DND-41 (cell line): Measurements from ENCODE around the gene NFASC.

ENCODE experiments used
- ATAC-seq: fragments of 200-7000 bp; cut with Tn5 transposase; 3 replicates; pipeline ENCODE4 v1.9.1; 2021; ENCODE audit warnings: low read depth; ENCODE audit not compliant: insufficient read depth
- DNase-seq: peaks from one replicate; pipeline ENCODE4 v3.0.0-alpha.2; 2020
- H2AFZ ChIP-seq: 2 replicates; pipeline ENCODE4 v1.6.0; 2012; ENCODE audit warnings: low read depth, low read length
- H3K27ac ChIP-seq: 2 replicates; pipeline ENCODE4 v1.5.1; 2012; ENCODE audit warnings: low read length, inconsistent platforms
- H3K27me3 ChIP-seq: fragments of 200-600 bp; sonication (generic); 2 replicates; pipeline ENCODE4 v1.6.0; 2012; ENCODE audit warnings: low read length, mild to moderate bottlenecking, inconsistent platforms; ENCODE audit not compliant: insufficient read depth, poor library complexity
- H3K36me3 ChIP-seq: 2 replicates; pipeline ENCODE4 v1.5.1; 2012; ENCODE audit warnings: low read length, inconsistent platforms; ENCODE audit not compliant: insufficient read depth
- H3K4me1 ChIP-seq: 2 replicates; pipeline ENCODE4 v1.5.1; 2012; ENCODE audit warnings: mild to moderate bottlenecking, low read length; ENCODE audit not compliant: insufficient read depth
- H3K4me2 ChIP-seq: 2 replicates; pipeline ENCODE4 v1.6.0; 2012; ENCODE audit warnings: mild to moderate bottlenecking, moderate library complexity, low read length, inconsistent platforms; ENCODE audit not compliant: insufficient read depth
- H3K4me3 ChIP-seq, 2 experiments: fragments of 200-600 bp in 1 of 2; shearing (Covaris generic) in 1 of 2; 2 replicates each; pipeline ENCODE4 v1.5.1; 2012 to 2016; ENCODE audit warnings: inconsistent platforms in 2 of 2, low read length in 2 of 2, mild to moderate bottlenecking in 2 of 2, low read depth in 1 of 2, moderate library complexity in 1 of 2
- H3K79me2 ChIP-seq: 2 replicates; pipeline ENCODE4 v1.6.0; 2012; ENCODE audit warnings: low read length, inconsistent platforms; ENCODE audit not compliant: insufficient read depth
- H3K9ac ChIP-seq: 2 replicates; pipeline ENCODE4 v1.6.0; 2012; ENCODE audit warnings: low read depth, mild to moderate bottlenecking, inconsistent platforms, low read length, moderate library complexity
- H3K9me3 ChIP-seq: 2 replicates; pipeline ENCODE4 v1.5.1; 2012; ENCODE audit warnings: low read length, moderate library complexity, mild to moderate bottlenecking, inconsistent platforms; ENCODE audit not compliant: insufficient read depth, severe bottlenecking
- H4K20me1 ChIP-seq: 2 replicates; pipeline ENCODE4 v1.6.0; 2012; ENCODE audit warnings: low read length; ENCODE audit not compliant: insufficient read depth
- CTCF ChIP-seq: IDR thresholded peaks from 2 replicates; pipeline ENCODE4 v1.5.1; 2012; ENCODE audit warnings: borderline replicate concordance, low read length, moderate library complexity, mild to moderate bottlenecking; ENCODE audit not compliant: poor library complexity, severe bottlenecking; ENCODE audit errors: extremely low read depth
- EZH2 ChIP-seq: IDR thresholded peaks from 3 replicates; pipeline ENCODE4 v1.6.1; 2012; ENCODE audit warnings: borderline replicate concordance, low read depth, mild to moderate bottlenecking, moderate library complexity, low read length, inconsistent platforms; ENCODE audit not compliant: severe bottlenecking

Gene NFASC

GRCh38 chr1:205001162-205001561 is 130.5 kb downstream of the NFASC start:
- Histone ChIP-seq H2AFZ (no peak overlapping the region), H3K9me3 (no peaks in the 10 kb centered on the region), H3K4me3 (no peak overlapping the region), H3K27ac (no peak overlapping the region), H3K79me2 (no peaks in the 10 kb centered on the region), H3K4me2 (no peak overlapping the region), H4K20me1 (no peaks in the 10 kb centered on the region; the same call in 1 of the 2 replicates), H3K4me1 (no peaks in the 10 kb centered on the region), H3K9ac (no peak overlapping the region), H3K27me3 (peaks cover 49% of the 10 kb centered on the region), H3K36me3 (no peaks in the 10 kb centered on the region)
- TF ChIP-seq EZH2 (no peak), CTCF (no peak)
- DNase-seq: no peak
- ATAC-seq: no peak

GRCh38 chr1:205002705-205003104 is 132.0 kb downstream of the NFASC start:
- ATAC-seq (no peak), DNase-seq (no peak)
- TF ChIP-seq EZH2 (no peak), CTCF (no peak)
- Histone ChIP-seq H3K4me3 (no peak overlapping the region), H2AFZ (no peak overlapping the region), H3K9ac (no peak overlapping the region), H3K27me3 (peaks cover 50% of the 10 kb centered on the region), H4K20me1 (no peaks in the 10 kb centered on the region; the same call in 1 of the 2 replicates), H3K4me2 (no peak overlapping the region), H3K4me1 (no peaks in the 10 kb centered on the region), H3K9me3 (no peaks in the 10 kb centered on the region), H3K27ac (no peak overlapping the region), H3K36me3 (no peaks in the 10 kb centered on the region), H3K79me2 (no peaks in the 10 kb centered on the region)

- H3K4me1 ChIP-seq: no peaks in the 10 kb centered on the region
- no peak for DNase-seq
- no peak overlapping the region for H3K4me3 ChIP-seq
- H3K4me2 ChIP-seq: no peak overlapping the region
- no peak overlapping the region for H3K27ac ChIP-seq
- no peak overlapping the region for H3K9ac ChIP-seq
- no peak overlapping the region for H2AFZ ChIP-seq
- H3K9me3 ChIP-seq: no peaks in the 10 kb centered on the region
- H4K20me1 ChIP-seq: no peaks in the 10 kb centered on the region; the same call in none of the 2 replicates
- H3K36me3 ChIP-seq: no peaks in the 10 kb centered on the region
- TF ChIP-seq CTCF (no peak), EZH2 (no peak)
- H3K79me2 ChIP-seq: no peaks in the 10 kb centered on the region
- no peak for ATAC-seq
- H3K27me3 ChIP-seq: peaks cover 49% of the 10 kb centered on the region
Observed at GRCh38 chr1:205003358-205004131, 132.9 kb downstream of the NFASC start.
